Measurements from ENCODE around the gene COA8. TPM values are rescaled to one million over a fixed set of nuclear protein-coding genes. Genes with fewer than 3 reads are reported as not detected.

COA8 gene
- polyA plus RNA-seq, 1 of the 3 experiments (the other 2 are of a cell fraction), result 25.2 TPM

DNA sequence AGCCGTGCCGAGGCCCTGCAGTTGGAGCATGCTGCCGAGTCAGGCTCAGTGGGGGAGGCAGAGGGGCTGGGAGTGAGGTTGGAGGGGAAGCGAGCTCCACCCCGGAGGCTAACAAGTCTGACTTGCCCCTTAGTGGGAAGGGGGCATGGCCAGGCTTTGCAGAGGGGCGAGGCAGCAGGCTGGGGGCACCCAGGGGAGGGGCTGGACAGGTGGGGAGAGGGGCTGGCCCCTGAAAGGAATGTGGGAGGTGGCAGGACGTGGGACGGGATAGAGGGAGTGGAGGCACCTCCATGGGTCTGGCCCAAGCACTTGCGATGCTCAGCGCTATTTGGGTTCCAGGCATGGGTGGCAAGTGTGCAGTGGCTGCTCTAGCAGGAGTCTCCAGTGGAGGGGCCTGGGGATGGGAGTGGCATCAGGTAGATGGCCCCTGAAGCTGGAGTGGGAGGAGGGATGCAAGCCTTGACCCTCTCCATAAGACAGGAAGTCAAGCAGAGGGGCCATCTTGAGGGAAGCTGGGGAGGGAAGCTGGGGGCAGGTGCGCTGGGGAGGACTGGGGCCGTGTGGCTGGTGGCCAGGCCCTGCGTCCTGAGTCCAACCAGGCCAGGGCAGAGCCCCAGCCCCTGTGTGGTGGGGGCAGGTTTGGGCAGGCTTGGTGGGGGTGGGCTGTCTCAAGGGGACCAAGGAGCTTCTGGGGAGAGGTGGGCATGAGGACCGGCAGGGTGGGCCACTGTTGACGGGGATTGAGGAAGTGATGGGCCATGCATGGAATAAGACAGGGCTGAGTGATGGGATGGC is 31.1 kb upstream of the COA8 start:
- Histone ChIP-seq H3K27me3 (ENCODE audit: insufficient read depth) (no peaks in the 10 kb centered on the region), H3K9ac (no peak overlapping the region), H3K36me3 (replicated peaks in 1 of 2; ENCODE audit: control insufficient read depth in 1 of 2, insufficient read depth in 2 of 2, low read length in 1 of 2) (peaks cover 0 to 32% of the 10 kb centered on the region in 2 experiments), H3K9me2 (no peaks in the 10 kb centered on the region), H4K20me1 (ENCODE audit: insufficient read depth) (peaks cover 9% of the 10 kb centered on the region; the same call in 1 of the 2 replicates), H2AFZ (ENCODE audit: low read depth) (no peak overlapping the region), H3K4me3 (ENCODE audit: low read depth in 2 of 2, low read length in 1 of 2) (no peak overlapping the region), H3K9me3 (no peaks in the 10 kb centered on the region), H3F3A (replicated peaks; ENCODE audit: insufficient read depth) (peaks cover 3% of the 10 kb centered on the region), H3K4me1 (ENCODE audit: control insufficient read depth in 1 of 2, insufficient read depth in 2 of 2, low read depth in 1 of 2, low read length in 1 of 2) (peaks cover 9 to 25% of the 10 kb centered on the region in 2 experiments; a peak in 1 of 4 replicates), H3K27ac (ENCODE audit: low read depth in 2 of 2, low read length in 1 of 2) (no peak overlapping the region), H3K4me2 (no peak overlapping the region), H3K79me2 (ENCODE audit: insufficient read depth) (peaks cover 36% of the 10 kb centered on the region)
- 86% methylated on average over 14 of the region's 15 CpGs for whole genome bisulfite sequencing (ENCODE audit: low lambda C conversion rate)
- DNase-seq, result no peak
- ChIA-PET POLR2A (interaction anchor here (1.3 to 1.4 kb wide), 3 partner anchors 9 to 12 kb away, joined by 4 to 5 read pairs (median 4); partner anchors contain the start of gene CKB), CTCF (interaction anchor here (0.6 to 8.5 kb wide), 4 partner anchors 10 to 326 kb away, joined by 3 to 52 read pairs (median 12); partner anchors contain the start of gene CKB)
- no peak for TF ChIP-seq MEF2A (IDR thresholded peaks at IDR 0.05; ENCODE audit: borderline replicate concordance, low read depth)
- no peak for TF ChIP-seq SIN3A (IDR thresholded peaks at IDR 0.05; ENCODE audit: borderline replicate concordance, low read depth, low read length)
- no peak for TF ChIP-seq GABPA (IDR thresholded peaks at IDR 0.05; ENCODE audit: low read depth)

DNA sequence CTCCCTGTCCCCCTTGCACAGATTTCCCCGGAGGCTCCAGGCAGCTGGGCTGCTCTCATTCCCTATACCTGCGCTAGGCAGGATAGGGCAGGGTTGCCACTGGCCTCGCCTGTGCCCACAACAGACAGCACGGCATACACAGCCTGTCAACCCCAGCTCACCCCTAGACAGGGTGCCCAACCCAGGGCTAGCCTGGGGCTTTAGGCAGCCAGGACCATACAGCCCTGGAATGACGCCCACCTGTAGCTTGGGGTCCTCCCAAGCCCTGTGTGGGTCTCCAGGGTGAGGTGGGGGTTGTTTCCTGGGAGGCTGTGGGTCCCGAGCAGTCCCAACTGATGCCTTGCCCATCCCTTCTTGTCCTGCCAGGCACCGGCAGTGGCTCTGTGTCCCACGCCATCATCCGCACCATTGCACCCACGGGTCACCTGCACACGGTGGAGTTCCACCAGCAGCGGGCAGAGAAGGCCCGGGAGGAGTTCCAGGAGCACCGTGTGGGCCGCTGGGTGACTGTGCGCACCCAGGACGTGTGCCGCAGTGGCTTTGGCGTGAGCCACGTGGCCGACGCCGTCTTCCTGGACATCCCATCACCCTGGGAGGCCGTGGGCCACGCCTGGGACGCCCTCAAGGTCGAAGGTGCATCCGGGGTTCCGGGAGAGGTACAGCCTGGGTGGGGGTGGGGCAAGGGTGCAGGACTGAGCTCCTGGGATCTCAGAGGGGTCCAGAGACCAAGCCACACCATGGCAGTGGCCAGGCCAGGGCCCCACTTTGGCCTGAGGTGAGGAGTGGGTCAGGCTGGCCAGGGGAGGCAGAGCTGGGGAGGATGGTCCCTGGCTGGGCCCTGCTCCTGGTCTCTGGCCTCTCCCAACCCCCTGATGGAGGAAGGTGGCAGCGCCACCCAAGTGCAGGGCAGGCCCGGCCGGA is 30.3 kb upstream of the COA8 start:
- peaks cover 9% of the 10 kb centered on the region; the same call in 1 of the 2 replicates for H4K20me1 ChIP-seq (ENCODE audit: insufficient read depth)
- POLR2A ChIA-PET, result interaction anchor here (1.3 to 1.4 kb wide), 2 partner anchors 10 to 11 kb away, joined by 4 to 5 read pairs; partner anchors contain the start of gene CKB
- no peak for DNase-seq

More for the DNA sequence above, 30.3 kb upstream of the COA8 start:
- Histone ChIP-seq H3K9me3 (no peaks in the 10 kb centered on the region), H3K79me2 (ENCODE audit: insufficient read depth) (peaks cover 36% of the 10 kb centered on the region), H3K9ac (no peak overlapping the region), H3K4me2 (no peak overlapping the region), H3K27me3 (ENCODE audit: insufficient read depth) (no peaks in the 10 kb centered on the region), H3K4me1 (ENCODE audit: control insufficient read depth in 1 of 2, insufficient read depth in 2 of 2, low read depth in 1 of 2, low read length in 1 of 2) (peaks cover 9 to 25% of the 10 kb centered on the region in 2 experiments; a peak in 1 of 4 replicates), H3K9me2 (no peaks in the 10 kb centered on the region), H3F3A (replicated peaks; ENCODE audit: insufficient read depth) (peaks cover 3% of the 10 kb centered on the region), H2AFZ (ENCODE audit: low read depth) (no peak overlapping the region), H3K36me3 (replicated peaks in 1 of 2; ENCODE audit: control insufficient read depth in 1 of 2, insufficient read depth in 2 of 2, low read length in 1 of 2) (peaks cover 0 to 32% of the 10 kb centered on the region in 2 experiments), H3K4me3 (ENCODE audit: low read depth in 2 of 2, low read length in 1 of 2) (no peak overlapping the region), H3K27ac (ENCODE audit: low read depth in 2 of 2, low read length in 1 of 2) (no peak overlapping the region)
- TF ChIP-seq RAD21 (IDR thresholded peaks at IDR 0.05; ENCODE audit: low read length) (no peak), EP300 (IDR thresholded peaks at IDR 0.05; ENCODE audit: borderline replicate concordance in 1 of 2, low read depth in 1 of 2, low read length in 1 of 2) (no peak), FOSL2 (IDR thresholded peaks at IDR 0.05; ENCODE audit: borderline replicate concordance, low read depth) (no peak), RFX5 (IDR thresholded peaks at IDR 0.05; ENCODE audit: low read length) (no peak)
- TF ChIP-seq, protein P1, sequence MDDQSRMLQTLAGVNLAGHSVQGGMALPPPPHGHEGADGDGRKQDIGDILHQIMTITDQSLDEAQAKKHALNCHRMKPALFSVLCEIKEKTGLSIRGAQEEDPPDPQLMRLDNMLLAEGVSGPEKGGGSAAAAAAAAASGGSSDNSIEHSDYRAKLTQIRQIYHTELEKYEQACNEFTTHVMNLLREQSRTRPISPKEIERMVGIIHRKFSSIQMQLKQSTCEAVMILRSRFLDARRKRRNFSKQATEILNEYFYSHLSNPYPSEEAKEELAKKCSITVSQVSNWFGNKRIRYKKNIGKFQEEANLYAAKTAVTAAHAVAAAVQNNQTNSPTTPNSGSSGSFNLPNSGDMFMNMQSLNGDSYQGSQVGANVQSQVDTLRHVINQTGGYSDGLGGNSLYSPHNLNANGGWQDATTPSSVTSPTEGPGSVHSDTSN (IDR thresholded peaks at IDR 0.05), result no peak
- WGBS (ENCODE audit: low lambda C conversion rate), result 88% methylated on average over 12 of the region's 32 CpGs
- CTCF ChIA-PET, result interaction anchor here (2.0 to 8.5 kb wide), 3 partner anchors 11 to 14 kb away, joined by 9 to 52 read pairs (median 14); partner anchors contain the start of gene CKB
